Fibroblast of skin of abdomen (primary cell): Measurements from ENCODE around the gene PRKAG1.

Experiments used
- DNase-seq: peaks from one replicate; pipeline ENCODE4 v3.0.0-alpha.2; 2013

PRKAG1 gene

DNA sequence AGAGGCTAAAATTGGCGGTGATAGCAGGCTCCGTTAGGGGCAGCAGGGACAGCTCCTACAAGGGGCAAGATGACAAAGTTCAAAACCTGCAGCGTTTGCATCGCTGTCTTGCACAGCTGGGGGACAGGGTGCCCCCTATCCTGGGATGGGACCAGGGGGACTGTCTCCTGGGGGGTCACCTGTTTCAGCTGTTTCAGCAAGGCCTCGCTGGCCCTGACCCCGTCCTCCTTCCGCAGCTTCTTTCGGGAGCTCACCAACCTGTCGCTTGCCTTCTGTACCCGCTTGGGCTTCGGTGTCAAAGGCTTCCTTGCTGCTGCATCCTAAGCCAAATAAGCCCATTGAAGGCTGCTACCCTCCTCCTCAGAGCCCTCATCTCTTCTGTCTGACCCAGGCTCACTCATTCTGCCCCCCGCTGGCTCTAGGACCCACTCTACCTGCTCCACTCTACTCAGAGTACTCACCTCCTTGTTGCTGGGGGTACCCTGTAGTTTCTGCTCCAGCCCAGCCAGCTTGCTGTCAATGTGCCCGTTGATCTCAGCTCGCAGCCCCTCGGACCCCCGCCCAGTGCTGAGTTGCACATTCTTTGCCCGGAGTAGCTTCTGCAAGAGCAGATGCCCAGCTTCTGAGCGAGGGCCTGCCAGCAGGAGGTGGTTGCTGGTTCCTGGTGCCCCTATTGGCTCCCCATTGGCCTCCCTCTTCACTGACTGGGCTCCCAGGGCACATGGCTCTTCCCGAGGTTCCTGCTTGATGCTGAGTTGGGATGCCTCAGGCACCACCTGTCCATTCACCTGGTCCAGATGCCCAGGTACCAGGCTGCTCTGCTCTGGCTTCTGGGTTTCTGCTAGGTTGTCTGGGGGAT lies 12.4 kb upstream of the PRKAG1 start:
- DNase-seq, result no peak

DNA sequence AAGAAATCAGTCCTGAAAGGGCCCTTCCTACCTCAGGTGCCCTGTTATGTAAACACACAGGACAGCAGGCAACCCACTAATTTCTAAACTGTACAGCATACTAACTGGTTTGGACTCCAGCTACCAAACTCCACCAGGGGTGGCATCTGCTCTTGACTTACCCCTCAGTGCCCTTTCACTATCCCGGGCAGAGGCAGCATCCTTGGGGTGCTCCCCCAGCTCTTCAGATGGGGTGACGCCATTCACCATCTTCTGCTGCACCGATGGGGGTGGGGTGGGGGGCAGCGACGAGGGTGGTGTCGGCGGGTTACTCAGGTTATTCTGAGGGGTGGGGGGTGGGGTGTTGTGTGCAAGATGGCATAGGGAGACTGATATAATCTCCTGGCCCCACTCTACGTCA lies 11.5 kb upstream of the PRKAG1 start:
- no peak for DNase-seq

DNA sequence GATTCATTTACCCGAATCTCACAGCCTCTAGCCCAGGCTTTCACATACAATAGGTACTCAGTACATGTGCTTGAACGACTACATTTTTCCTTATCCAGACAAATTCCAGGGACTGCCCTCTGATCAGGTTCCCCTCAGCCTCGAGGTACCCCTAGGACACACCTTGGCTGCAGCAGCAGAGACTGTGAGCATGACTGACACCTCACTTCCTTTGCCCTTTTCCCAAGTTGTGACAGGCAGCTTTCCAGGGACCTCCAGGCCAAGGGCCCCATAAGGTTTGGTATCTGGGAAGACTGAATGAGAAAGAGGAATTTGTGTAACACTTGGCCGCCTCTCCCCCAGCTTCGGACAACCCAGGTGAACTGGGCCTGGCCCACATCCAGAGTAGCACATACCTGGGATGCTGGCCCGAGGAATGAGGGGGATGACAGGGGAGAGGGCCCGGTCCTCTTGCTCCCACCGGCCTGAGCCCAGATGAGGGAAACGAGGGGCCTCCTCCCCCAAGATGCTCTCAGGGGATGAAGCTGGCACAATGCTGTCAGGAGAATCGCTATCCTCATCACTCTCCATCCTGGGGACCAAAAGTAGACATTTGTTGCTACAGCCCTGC lies 10.2 kb upstream of the PRKAG1 start:
- DNase-seq, result no peak

DNA sequence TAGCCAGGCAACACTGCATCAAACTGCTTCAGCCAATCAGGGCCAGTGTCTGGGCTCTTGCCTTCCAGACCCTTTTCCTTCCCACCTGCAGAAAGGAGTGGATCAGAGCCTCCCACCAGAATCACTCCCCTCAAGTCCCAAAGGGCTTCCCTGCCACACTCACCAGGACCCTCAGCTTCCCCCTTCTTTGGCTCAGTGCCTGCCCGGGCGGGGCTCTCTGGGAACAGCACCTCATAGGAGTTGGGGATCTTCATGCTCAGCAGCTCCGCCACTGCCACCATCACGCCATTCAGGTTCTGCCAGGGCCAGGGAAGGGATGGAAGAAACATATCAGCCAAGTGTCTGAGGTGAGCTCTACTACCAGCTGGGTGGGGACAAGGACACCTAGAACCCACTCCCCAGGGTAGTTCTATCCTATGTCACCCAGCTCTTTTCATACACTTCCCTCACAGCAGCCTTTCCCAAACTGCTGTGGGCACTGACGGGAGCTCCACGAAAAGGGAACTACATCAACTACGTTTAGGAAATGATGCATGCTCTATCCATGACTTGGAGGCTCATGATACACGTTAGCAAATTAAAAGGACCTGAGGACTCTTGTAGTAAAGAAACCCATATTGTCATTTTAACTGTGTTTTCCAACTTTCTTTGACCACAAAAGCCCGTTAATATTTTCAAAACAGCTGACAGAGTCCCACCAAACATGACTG lies 9.4 kb upstream of the PRKAG1 start:
- DNase-seq, result no peak

DNA sequence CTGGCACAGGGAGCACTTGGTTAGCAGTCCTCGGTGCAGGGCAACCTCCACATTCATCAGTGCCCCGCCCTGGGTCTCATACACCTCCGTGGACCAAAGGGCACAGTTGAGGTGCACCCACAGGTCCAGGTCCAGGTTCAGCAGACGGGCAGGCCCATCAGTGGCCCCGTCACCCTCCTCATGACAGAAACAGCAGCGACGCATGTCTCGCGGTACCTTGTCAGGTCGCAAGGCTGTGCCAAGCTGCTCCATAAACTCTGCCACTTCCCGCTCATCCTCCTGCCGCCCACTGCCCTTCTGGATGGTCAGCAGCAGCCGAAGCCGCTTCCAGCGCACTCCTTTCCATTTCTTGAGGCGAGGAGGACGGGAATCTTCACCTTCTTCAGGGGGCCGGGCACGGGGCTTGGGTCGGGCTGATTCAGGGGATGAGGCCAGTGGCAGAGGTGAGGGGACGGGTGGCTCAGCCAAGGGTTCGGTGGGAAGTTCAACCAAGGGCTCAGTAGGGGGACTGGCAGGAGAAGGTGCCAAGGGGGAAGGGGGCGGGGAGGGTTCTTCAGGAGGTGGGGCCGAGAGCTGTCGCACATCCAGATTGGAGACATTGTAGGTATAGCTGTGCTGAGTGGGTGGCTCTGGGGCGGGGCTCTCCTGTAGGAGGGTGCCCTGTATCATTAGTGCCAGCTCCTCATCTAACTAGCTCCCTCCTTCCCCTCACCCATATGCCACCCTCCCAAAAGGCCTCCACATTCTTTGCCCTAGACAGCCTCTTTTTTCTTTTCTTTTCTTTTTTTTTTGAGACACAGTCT lies 8.3 kb upstream of the PRKAG1 start:
- no peak for DNase-seq

DNA sequence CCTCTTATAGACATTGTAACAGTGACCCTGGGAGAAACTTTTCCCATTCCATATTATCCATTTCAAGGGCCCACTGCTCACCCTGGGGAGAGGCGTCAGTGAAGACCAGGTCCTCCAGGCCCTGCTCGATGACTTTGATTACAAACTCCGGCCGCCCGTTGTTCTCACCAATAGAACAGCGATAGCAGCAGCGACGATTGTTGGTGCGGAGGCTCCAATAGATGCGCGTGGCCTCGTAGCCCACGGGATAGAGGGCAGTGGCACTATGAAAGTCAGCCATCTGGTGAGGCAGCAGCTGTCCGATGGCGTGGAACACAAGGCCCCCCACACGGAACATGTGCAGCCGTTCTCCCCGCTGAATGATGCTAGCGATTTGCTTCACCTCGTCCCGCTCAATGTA lies 7.5 kb upstream of the PRKAG1 start:
- no peak for DNase-seq

DNA sequence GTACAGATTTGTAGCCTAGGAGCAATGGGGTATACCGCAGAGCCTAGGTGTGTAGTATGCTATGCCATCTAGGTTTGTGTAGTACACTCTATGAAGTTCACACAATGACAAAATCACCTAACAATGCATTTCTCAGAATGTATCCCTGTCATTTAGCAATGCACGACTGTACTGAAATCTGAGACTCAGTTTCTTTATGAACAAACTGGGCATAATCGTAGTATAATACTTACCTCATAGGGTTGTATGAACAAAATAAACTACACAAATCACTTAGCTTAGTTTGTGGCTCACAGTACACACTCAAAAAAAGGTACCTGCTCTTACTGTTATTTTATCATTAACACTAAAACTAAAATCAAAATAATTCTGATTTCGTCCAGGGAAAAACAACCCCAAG lies 6.9 kb upstream of the PRKAG1 start:
- no peak for DNase-seq

DNA sequence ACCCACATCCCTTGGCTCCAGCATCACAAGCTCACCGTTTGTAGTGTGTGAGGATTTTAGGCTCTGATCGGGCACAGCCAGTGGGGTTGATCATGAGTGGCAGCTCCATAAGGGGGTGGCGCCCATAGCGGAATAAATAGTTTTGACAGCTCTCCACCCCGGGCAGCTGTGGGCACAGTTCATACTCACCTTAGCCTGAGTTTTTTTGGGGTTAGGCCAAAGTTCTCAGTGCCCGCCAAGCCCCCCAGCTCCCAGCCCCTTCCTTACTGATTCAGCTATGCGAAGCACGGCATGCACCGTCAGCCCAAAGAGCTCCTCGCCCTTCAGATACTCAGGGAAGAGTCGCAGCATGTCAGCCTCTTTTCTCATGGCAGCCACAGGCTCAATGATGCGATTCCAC lies 6.0 kb upstream of the PRKAG1 start:
- DNase-seq, result no peak

DNA sequence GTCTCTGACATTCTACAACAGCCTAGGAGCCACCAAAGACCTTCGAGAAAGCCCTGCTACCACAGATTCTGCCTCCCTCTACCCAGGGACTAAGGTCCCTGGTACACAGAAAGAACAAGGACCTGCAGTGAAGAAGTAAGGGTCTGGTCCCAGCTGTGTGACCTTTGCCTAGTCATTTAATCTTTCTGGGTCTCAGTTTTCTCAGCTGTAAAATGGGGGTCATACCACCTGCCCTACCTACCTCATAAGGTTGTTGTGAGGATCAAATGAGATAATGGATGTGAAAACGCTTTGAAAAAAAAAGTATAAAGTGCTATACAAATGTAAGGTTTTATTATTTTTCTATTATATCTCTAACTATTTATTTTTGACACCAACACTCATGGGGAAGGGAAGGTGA lies 5.2 kb upstream of the PRKAG1 start:
- DNase-seq, result no peak

DNA sequence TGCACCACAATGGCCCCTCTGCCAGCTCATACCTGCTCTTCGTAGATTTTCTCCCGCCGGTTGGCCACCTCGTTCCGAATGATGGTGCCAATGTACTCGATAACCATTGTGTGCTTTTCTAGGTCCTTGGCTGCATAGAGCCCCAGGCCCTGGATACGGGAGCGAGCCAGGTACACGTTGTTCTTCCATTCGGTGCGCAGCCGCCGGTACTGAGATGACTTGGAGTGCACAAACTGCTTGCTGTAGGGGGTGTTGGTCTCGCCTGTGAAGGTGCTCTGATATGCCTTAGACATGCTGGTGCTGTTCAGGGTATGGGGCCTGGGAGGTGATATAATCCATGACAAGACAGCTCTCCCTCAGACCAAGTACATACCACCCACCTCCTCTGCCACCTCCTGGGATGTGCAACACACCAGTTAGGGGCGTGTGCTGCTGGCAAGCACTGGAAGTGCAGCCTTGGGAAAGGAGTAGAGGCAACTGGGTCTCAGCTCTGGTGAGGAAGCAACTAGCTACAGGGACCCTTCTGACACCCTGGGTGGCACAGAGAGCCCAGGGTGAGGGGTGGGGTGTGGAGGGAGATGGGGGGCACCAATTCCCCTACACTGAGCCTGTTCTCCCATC lies 4.1 kb upstream of the PRKAG1 start:
- DNase-seq, result no peak

DNA sequence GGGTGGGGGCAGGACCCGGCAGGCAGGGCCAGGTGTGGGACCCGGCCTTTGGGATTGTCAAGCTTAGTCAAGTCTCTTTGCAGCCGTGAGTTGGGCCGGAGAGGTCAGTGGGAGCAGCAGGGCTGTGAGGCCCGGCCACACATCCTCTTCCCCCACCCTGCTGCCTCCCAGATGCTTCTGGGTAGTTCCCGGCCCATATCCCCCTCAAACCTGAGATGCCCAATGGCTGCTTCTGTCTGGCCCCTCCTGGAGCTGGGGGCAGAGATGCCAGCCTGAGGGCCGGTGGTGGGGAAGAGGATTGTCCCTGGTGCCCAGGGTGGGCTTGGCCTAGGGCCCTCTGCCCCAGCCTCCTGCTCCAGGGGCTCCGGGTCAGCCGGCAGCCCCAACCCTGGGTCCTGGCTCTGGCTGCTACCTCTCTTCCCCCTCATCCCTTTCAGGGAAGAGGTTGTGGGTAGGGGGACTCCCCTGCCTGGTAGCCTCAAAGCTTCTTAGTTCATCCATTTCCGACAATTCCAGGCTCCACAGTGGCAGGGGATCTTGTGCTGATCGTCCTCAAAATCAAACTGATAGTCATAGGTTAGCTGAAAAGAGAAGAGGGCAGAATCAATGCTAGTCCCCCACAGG lies 2.8 kb upstream of the PRKAG1 start:
- no peak for DNase-seq

DNA sequence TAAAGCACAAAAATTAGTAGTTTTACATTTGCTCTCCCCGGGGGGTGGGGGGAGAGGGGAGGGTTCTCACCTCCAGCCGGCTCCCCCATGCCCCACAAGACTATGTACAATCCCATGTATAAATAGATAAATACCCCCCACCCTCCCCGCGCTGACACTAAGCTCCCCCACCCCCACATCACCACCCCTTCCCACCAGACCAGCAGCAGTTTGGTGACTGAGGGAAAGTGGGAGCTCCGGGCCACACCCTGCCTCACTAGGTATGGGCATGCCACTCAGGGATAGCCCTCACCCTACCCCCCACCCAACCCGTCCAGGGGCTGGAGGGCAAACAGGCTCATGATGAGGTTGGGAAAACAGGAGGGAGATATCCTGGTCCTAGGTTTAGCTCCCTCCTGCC lies 1.9 kb upstream of the PRKAG1 start:
- no peak for DNase-seq

DNA sequence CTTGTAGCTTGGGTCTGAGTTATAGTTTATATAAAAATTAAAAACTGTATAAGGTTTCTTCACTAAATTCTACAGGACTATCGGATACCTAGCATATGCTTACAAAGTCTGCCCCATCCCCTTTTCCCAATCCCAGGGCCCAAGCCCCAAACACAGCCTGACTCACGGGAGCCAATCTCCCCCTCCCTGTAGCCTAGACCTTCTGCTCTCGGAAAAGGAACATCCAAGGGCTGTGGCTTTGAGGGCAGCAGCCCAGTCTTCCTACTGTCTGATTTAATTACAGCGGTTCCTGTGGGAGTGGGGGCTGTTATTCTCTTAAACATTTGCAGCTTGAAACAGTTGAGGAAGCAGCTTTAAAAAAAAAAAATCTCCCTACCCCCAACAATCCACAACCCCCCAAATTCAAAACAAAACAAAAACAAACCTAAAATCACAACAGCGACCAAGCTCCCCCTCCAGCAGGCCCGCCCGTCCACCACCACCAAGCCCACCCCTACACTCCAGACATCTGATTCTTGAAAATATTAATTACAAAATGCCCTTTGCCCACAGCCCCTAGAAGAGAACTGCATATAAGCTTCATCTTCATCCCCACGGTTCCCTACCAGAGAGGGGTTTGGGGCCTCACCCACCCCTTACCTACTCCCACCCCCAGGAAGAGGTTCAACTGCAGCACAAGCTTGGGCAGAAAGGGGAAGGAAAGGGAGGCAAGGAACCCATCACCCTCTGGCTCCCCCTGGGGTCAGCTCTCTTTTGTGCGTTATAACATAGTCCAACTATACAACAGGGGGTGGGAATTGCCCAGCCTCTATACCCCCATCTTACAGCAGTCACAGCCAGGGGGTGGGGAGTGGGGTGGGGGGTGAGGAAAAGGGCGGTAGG lies 1.1 kb upstream of the PRKAG1 start:
- peak; percentile 61 for DNase-seq

DNA sequence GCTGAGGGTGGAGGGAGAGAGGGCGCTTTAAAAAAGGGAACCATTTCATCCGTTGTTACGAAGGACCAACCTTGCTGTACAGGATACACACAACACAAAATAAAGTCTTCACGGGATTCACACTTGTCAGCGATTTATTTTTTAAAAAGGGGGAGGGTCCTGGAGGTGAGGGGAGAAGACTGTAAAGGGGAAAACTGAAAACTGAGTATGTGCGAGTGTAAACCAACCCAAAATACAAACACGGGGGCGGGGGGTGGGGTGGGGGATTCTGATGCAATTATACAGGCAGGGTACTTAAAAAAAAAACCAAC lies 499 bp upstream of the PRKAG1 start:
- DNase-seq, result no peak

DNA sequence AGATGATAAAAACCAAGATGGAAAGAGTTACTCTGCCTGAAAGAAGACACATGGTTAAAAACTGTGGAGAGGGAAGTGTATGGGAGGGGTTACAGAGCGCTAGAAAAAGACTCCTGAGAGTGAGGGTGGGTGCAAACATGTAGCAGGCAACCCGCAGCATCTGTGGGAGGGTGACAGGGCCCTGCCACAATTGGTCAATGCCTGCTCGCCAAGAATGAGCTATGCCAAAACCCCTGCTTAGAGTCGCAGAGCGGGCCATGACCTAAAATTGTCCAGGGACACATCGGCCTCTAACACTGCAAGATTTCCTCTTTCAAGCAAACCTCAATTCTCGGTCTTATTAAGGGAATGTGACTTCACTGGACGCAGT lies 700 bp downstream of the PRKAG1 start:
- DNase-seq, result peak; percentile 49

DNA sequence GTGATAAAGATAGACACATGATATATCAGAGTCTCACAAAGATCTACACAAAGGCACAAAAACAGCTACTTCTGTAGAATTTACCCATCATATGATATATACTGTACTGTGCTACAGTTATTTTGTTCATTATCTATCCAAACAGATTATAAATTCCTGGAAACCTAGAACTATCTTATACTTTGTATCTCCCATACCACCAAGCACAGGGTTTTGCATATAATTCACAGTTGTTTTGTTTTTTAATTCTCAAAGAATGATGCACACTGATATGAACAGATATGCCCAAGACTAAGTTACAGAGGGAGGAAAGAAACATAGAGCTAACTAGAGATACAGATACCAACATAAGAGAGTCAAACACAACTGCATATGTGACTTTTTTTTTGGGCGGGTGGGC lies 3.4 kb downstream of the PRKAG1 start:
- DNase-seq, result no peak

DNA sequence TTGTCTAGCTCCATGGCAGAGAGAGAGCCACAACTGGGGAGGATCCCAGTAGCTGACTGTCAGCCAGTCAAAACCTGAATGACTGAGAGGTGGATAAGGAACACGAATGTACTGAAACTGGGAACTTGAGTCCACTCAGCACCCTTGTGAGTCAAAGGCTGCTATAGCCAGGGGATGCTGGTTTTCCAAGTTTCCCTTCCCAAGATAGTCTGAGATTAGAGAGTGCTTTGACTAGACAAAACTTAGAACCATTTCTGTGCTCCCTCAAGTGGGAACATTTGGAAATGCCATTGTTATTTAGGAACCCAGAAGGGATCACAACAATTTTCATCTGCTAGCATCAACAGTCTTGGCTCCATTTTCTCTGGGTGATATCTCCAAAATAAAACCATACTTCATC lies 4.0 kb downstream of the PRKAG1 start:
- DNase-seq, result peak; percentile 26

DNA sequence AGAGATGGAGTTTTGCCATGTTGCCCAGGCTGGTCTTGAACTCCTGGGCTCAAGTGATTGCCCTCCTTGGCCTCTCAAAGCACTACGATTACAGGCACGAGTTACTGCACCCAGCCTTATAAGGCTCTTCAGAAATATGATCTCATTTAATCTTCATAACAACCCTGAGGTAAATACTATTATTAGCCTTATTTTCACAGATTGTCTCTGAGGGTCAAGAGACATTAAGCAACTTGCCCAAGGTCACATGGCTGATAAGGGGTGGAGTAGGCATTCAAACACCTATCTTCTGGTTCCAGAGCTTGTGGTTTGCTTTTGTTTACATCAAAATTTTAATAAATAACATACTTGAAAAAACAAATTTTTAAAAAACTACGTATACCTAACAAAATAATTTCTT lies 5.1 kb downstream of the PRKAG1 start:
- DNase-seq, result no peak

DNA sequence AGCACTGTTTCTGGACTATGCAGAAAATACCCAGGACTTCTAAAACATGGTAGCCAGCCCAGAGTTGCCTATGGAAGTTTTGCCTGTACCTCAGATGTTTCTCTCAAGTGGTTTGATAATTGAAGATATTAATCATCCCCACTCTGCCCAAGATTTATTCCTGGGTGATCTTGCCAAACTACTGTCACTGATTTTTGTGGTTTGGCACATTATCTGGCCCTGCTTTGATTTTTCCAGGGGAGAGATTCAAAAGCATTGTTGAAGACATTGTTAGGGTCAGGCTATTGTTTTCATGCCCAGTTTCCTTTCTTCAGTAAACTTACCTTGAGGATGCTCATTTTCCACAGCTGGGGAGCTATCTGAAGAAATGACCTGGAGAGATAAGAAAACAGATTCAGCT lies 5.8 kb downstream of the PRKAG1 start:
- no peak for DNase-seq

DNA sequence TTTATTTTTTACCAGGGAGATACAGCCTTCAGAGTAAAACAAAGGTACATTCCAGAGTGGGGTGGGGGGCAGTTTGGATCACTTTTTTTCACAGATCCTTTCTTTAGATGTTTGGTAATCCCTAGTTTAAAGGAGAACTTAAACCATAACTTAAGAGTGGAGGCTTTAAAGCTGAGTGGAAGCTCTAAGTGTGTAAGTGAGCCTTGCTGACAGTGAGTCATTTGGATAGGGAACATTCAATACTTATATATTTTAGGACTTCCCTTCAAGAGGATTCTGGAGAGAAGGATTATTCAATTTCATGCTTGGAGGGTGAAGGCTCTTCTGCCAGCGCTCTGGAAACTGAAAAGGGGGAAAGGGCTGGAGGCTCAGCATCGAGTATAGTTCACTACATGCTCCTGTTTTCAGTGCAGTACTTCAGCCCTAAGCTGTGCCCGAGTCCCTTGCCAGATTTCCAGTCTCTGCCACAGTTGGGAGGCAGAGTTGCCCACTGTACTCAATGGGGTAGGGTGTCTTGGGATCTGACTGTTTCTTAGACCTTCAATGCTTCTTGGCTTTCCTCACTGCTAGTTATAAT lies 8.4 kb downstream of the PRKAG1 start:
- no peak for DNase-seq

DNA sequence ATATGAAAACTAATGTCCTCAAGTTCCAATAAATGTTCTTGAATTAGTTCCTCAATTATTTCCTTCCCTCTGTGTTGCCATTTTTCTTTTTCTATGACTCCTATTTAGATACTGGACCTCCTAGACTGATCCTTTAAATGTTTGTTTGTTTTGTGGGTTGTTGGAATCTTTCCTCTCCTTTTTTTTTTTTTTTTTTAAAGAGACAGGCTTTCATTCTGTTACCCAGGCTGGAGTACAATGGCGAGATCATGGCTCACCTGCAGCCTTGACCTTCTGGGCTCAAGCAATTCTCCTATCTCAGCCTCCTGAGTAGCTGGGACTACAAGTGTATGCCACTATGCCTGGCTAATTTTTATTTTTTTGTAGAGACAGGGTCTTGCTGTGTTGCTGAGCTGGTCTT lies 9.6 kb downstream of the PRKAG1 start:
- DNase-seq, result no peak
